NOMO-1 (cell line): ENCODE results near the gene RFC2.
A peak's percentile ranks its signal among the peaks of the same experiment; 100 is the strongest.

Experiments
- DNase-seq, 2 experiments: peaks; one replicate each; lab custom pipeline; 2025; ENCODE audit not compliant: unreplicated experiment in 2 of 2; lab: John Stamatoyannopoulos, UW

RFC2 gene

DNA sequence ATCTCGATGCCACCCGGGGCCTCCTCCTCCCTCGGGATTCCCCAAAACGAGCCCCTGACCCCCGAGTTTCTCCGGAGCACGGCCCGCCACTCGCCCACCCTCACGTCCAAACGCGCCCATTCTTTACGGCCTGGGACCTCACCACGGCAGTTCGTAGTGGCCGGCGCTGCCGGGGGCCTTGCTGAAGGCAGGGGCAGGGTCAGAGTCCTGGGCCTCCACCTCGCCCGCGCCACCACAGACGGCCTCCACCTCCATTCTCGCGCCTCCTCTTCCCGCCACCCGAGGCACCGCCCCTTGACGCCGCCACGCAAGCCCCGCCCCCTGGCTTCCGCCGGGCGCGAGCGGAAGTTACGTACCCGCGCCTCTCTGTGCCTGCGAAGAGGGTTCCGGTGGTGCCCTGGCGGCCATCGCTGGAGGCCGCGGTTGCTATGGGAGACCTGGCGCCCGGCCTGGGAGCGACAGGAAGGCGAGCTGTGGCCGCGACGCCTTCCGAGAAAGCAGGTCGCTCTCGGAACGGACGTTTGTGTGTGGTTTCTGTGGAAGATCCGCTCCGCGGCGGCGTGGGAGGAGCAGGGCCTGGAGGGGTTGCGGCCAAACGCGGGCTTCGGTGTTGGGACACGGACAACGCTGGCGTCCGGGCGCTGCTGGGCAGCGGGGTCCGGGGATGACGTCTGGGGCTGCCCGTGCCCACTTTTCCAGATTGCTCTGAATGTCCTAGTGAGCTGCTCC is at the start of gene RFC2:
TSS of gene RFC2 (minus strand) at position 271 of the 729 bp plus-strand sequence. CDS start at position 255, 16 bp downstream.
- peak; percentile 100 for DNase-seq

DNA sequence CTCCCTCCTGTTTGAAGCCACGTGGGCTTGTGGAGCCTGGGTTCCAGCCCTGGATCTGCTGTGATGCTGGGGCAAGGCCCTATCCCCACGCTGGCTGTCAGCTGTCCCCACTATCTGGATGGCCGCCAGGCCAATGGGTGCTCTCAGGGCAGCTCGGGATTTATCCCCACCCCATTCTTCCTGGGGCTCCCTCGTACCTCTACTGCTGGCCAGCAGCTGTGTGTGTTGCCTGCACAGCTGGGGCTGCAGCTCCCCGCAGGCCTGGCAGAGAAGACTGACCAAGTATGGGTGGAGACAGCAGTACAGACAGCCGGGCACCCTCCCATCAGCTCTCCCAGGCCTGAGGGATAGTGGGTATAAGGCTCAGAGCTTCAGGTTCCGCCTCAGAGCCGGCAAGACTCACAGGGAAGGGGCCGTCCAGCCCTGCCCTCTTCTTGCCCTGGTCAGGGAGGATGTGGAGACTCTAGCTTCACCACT is 48.6 kb upstream of the RFC2 start:
- no peak for DNase-seq

DNA sequence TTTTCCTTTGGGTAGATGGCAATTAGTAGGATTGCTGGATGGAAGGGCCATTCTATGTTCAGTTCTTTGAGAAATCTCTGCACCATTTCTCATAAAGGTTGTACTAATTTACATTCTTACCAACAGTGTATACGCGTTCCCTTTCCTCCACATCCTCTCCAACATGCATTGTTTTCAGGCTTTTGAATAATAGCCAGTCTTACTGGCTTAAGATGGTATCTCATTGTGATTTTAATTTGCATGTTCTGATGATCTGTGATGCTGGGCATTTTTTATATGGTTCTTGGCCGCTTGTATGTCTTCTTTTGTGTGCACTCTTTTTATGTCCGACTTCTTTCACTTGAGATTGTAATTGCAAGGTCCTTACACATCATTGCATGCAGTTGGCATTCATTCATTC is 46.7 kb upstream of the RFC2 start:
- no peak for DNase-seq

DNA sequence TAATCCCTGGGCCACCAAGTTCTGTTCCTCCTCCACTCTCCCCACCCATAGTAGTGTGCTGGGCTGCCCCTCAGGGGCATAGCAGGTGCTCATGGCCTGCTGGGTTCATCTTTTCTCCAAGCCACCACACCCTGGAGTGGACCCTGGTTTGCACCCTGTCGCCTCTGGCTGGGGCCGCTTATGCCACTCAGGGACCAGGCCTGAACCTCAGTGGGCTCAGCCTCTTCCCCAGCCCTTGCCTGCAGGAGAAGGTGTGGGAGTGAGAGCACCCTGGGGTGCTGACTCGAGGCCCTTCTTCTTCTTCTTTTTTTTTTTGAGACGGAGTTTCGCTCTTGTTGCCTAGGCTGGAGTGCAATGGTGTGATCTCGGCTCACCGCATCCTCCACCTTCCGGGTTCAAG is 45.2 kb upstream of the RFC2 start:
- DNase-seq = no peak

DNA sequence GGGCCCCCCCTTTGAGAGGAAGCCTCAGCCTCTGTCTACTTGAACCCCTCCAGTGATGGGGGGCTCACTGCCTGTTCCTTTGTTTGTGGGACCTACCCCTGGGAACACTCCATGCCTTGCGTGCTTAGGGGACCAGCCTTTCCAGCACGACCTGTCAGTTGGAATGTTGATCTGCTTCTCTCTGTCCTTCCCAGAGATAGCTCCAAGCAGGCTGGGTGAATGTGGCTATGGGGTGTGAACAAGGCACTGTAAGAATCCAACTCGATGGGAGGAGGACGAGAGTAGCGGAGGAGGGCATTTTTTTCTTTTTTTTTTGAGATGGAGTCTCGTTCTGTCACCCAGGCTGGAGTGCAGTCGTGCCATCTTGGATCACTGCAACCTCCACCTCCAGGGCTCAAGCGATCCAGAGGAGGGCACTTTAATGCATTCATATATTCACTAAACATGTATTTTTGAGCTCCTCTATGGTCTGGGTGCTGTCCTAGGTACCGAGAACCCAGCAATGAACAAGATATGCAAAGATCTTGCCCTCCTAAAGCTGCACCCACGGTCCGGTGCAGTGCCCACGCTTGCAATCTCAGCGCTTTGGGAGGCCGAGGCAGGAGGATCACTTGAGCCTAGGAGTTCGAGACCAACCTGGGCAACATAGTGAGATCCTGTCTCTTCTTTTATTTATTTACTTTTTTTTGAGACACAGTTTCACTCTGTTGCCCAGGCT is 43.5 kb upstream of the RFC2 start:
- DNase-seq = no peak

DNA sequence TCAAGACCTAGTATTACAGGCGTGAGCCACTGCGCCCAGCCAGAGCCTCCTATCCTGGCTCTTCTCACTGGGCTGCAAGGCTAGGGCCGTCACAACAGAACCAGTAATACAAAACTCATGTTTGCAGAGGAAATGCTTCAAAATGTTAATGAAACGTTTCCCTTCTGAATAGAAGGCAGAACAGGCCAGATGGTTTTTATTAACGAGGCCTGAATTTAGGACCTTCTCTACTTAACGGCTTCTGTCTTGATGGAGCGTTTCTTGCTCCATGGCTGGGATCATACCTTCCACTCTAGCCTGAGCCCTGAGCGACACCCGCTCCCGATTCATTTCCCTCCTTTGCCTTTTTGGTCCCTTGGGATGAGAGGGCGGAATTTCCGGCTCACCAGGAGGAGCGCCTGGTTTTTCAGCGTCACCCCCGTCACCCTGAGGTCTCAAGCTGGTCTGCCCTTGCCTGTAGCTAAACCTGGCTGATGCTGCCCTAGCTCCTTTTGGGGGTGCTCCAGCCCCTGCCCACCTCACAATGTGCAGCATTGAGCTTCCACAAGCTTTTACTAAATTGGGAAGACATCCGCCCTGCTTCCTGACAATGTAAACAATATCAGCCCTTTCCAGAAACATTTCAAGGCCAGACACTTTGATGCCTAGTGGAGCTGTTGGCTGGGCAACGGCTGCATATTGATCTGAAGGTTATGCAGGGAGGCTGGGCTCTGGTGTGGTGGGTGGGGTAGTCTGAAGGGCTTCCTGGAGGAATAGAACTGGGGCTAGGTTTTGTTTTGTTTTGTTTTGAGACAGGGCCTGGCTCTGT is 40.2 kb upstream of the RFC2 start:
- DNase-seq = no peak

DNA sequence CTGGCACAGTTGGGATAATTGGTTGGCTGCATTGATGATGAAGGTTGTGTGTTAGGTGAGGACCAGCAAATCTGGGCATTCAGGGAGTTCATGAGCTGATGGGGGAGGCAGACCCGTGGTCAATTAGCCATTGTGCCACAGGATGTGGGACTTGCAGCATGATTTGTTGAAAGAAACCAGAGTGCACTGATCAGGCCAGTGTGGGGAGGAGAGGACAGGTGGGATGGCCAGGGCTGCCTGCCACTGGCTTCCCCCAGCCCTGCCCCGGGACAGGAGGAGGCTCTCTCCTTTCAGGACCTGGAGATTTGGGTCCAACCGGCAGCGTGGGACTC is 39.3 kb upstream of the RFC2 start:
- no peak for DNase-seq

DNA sequence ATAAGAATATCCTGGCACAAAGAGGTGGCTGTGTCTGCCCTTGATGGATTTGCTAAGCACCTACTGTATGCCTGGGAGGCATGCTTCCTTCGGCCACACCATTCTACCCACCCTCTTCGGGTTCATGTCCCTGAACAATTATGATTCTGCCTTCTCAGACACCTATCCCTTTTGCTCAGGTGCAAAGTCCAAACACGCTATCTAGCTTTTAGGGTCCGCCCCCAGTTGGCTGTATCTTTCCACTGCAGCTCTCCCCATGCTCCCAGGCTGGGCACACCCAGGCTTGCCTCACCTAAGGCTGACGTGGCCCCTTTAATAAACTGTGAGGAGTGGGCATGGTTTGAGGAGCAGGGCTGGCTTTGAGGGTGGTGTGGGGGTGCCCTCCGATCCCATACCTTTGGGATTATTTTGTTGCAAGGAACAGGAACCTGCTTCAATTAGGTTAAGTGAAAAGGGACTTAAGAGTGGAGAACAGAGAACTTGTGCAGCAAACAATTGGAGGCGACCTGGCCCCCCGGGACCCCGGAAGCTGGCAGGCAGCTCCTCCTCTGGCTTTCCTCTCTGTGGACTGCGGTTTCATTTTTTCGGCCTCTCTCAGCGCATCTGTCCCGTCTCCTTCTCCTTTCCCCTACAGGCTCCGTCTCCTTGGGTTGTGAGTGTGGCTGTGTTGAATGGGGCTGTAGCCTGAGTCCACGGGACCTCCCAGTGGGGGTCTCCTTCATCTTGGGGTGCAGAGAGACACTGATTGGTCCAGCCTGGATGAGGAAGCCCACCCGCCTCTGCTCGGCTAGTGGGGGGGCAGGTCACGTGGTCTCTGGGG is 38.8 kb upstream of the RFC2 start:
- no peak for DNase-seq

DNA sequence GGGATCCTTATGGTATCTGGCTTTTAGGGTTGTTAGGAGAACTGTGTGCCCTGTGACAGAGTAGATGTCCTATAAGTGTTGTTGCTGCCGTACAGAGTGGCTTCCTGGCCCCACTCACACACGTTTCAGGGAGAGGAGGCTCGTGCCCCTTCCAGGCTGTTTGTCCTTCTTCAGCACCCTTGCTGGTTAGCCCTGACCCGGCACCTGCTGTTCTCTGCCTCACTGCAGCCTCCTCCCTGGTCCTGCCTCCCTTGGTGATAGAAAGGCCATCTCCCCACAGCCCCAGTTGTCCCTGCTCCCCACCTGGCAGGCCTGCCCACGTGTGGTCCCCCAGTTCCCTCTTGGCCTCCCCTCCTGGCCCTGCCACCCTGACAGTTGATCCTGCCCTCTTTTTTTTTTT is 37.3 kb upstream of the RFC2 start:
- no peak for DNase-seq

DNA sequence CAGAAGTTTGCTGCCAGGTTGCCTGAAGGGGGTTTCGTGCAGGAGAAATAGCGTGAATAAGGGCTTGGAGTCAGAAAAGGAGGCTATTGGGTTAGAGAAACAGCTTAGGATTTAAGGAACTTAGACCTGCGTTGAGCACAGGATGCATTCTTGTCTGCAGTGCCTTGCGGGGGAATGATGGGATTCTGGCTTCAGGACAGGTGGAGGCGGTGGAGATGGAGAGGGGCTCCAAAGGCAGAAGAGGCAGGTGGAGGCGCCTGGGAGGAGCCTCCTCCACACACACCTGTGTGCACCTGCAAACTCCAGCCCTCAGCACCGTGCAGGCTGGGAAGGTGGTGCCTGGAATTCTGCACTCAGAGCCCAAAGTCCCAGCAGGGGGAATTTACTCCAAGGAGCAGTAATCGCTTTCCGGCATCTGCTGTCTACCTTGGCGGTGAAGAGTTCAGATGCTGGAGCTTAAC is 36.8 kb upstream of the RFC2 start:
- DNase-seq = peak in 1 of 2 experiments; percentile 32

DNA sequence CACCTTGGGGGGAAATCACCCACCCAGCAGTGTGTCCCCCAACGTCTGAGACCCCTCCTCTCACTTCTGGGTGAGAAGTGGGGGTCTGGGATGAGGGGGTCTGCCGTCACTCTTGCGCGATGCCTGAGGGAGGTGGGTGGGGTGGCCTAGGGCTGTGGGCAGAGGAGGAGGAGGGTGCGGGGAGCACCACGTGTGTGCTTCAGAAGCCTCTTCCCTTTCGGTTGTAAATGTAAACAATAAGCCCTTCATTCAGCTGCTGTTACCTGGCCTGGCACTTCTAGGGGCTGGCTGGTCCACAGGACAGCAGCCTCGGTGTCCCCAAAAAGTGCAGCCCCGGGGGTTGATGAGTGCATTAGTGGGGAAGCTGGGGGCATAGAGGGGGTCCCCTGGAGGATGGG is 36.4 kb upstream of the RFC2 start:
- DNase-seq = no peak

DNA sequence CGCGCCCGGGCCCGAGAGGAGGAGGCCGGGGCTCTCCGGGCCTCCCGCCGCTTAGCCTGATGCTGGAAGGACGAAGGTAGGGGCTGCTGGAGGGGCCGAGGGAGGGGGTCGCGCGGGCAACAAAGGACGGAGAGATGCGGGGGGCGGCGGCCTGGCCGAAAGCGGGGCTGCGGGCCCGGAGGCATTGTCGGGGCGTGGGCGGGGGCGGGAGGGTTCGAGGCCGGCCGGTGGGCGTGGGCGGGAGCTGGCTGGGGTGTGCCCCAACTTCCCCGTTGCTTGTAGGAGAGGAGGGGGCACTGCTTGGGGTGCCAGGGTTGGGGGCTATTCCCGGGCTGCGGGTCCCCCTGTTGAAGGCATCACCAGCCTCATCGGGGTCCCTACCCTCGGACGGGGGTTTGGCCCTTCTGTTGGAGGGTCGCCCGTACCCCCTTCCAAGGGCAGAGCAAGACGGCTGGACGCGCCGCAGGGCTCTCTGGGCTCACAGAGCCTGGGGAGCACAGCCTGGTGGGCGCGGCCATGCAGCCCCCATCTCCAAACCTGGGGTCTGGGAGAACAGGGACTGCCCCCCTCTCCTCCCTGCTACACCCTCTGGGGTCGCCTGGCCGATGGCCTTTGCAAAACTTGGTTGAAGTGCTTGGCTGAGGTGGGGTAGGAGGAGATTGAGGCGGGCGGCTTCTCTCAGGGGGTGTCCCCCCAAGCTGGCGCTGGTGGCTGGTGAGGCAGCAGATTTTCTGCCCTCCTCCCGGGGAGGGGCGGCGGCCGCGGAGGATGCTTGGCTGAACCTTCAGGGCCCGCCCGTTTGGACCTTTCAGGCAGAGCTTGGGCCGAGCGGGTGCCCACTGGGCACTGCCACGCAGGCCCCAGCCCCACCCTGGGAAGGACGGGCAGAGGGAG is 35.7 kb upstream of the RFC2 start:
- peak in 1 of 2 experiments; percentile 53 for DNase-seq

DNA sequence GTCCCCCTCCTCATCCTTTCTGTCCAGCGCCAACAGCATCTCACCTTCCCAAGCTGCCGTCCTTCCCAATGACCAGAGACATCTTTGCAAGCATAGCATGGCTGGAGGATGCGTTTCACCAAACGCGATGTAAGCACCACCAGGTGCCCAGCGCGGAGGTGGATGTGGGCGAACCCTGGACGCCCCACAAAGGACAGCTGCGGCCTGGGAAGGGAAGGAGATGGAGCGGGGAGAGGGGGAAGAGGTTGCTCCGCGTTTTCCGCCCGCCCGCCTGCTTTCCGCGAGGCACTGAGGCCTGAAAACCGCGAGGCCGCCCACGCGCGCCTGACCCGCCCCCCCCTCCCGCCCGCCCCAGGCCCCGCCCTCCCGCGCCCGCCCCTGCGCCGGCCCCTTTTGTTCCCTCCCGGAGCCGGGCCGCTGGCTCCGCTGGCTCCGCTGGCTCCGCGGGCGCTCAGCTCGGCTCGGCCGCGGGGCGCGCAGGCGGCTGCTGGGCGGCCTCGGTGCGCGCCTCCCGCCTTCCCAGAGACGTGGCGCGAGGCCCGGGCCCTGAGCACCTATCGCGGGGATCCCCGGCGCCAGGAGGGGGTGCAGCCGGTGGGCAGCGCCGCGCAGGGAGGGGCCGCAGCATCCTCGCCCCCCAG is 34.9 kb upstream of the RFC2 start, which contains the start of gene CLIP2:
TSS of gene CLIP2 (plus strand) at position 390 of the 641 bp plus-strand sequence. CDS start 28,140 bp downstream, outside the sequence.
- DNase-seq = peak; percentile 93 to 99

DNA sequence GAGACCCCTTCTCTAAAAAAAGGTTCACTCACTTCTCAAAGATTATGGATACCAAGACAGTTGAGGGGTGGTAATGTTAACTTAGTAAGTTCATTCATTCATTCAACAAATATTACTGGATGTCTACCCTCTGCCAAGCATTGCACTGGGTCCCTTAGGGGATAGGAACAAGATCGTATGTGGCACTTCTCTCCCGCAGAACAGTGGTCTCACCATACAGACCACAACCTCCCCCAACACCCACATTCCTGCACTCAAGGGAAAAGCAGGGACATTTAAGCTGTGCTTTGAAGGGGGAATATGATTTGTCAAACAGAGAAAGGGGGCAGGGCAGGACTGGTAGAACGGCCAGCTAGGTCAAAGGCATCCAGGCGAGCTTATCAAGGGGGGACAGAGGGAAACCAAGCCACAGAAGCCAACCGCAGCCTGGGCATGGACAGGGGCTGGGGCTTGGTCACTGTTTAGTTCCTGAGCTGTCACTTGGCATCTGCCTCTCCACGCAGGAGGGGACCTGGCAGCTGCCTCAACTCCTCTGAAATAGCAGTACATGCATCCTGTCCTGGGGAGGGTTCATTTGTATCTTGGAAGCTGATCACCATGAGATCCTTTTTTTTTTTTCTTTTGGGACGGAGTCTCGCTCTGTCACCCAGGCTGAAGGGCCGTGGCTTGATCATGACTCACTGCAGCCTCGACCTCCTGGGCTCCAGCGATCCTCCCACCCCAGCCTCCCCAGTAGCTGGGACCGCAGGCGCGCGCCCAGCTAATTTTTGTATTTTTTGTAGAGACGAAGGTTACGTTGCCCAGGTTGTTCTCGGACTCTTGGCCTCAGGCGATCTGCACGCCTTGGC is 34.1 kb upstream of the RFC2 start:
- no peak for DNase-seq

DNA sequence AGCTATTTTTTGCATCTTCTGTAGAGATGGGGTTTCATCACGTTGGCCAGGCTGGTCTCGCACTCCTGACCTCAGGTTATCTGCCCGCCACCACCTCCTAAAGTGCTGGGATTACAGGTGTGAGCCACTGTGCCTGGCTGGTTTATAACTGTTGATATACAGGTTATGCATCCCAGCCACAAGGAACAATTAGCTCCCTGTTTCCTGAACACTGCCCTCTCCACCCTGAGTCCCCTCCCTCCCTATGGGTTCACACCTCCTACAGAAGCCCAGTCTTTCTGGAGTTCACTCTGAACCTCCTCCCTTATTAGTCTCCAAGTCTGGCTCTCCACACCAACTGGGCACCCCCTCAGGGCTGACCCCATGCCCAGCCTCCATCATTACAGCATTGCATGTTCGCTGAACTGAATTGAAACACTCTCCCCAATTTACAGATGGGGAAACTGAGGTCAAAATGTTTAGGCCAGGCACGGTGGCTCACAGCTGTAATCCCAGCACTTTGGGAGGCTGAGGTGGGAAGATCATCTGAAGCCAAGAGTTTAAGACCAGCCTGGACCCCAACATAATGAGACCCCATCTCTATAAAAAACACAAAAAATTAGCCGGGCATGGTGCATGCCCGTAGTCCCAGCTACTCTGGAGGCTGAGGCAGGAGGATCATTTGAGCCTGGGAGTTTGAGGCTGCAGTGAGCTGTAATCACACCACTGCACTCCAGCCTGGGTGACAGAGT is 33.3 kb upstream of the RFC2 start:
- DNase-seq = no peak

DNA sequence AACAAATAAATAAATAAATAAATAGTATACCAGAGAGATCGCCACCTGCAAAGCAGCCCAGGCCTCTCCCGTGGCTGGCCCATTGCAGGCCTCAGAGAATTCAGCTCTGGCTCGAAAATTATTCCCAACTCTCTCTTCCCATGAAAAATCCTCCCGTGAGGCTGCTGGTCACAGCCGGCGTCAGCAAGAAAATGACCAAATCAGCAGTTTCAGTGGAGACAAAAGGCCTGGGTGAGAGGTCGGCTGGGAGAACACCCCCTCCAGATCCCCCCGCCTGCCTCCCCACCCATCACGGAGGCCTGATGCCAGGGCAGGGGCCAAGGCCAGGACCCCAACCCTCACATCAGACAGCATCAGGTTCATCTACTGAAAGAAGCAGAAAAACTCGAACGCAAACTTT is 31.9 kb upstream of the RFC2 start:
- DNase-seq = no peak

DNA sequence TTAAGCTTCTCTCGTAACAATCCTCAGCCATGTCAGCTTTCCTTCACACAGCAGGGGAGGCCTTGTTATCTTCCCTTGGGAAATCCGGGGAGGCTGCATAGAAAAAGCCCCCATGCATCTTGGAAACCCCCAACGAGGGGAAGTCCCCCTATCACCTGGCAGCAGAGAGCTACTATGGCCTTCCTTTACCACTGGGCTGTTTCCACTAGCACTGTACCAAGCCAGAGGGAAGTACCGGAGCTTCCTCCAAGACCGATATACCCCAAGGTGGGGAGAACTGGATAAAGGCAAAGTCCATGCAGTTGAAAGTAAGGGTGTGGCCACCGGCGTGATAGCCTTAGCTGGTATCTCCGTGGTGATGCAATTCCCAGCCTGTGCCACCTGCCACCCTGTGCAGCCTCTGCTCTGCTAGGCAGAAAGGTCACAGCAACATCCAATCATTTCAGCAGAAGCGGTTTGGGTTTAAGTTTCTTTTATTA is 30.6 kb upstream of the RFC2 start:
- DNase-seq = peak; percentile 79 to 83
